Ovary (tissue), 9 donors: ENCODE measurements around the gene LRRC56. TPM values are rescaled to one million over a fixed set of nuclear protein-coding genes. Genes with fewer than 3 reads are reported as not detected.

Source experiments
- DNase-seq, 5 donors: peaks; one replicate each; pipeline ENCODE4 v3.0.0-alpha.2; 2019 to 2020
- H3K27ac ChIP-seq, 2 donors: fragments of 200-600 bp; one replicate each; pipeline versions ENCODE4 v1.5.1 to v1.8.0; 2019 to 2022
- H3K27me3 ChIP-seq: fragments of 200-600 bp; one replicate; pipeline ENCODE4 v1.8.0; 2022
- H3K36me3 ChIP-seq: fragments of 200-600 bp; sonication (generic); one replicate; pipeline ENCODE4 v1.5.1; 2019
- H3K4me1 ChIP-seq: one replicate; pipeline ENCODE4 v1.8.1; 2013; ENCODE audit warnings: mild to moderate bottlenecking, moderate library complexity; ENCODE audit not compliant: insufficient read depth
- H3K4me3 ChIP-seq: fragments of 200-600 bp; sonication (generic); one replicate; pipeline ENCODE4 v1.5.1; 2017
- H3K9me3 ChIP-seq, 2 donors: fragments of 200-600 bp in 1 of 2; sonication (generic) in 1 of 2; one replicate each; pipeline versions ENCODE4 v1.5.1 to v1.8.1; 2013 to 2019; ENCODE audit warnings: mild to moderate bottlenecking in 1 of 2, moderate library complexity in 1 of 2
- CTCF ChIP-seq, 3 donors: fragments of 450-650 bp in 2 of 3; fragments of 200-600 bp in 1 of 3; IDR thresholded peaks; one replicate each; pipeline versions ENCODE4 v1.5.1 to v1.8.0; 2016 to 2022; ENCODE audit warnings: antibody characterized with exemption in 3 of 3, mild to moderate bottlenecking in 1 of 3
- EP300 ChIP-seq: sonication (generic); formaldehyde crosslinking; IDR thresholded peaks from one replicate; pipeline ENCODE4 v1.6.1; 2017; ENCODE audit warnings: antibody characterized with exemption
- POLR2A ChIP-seq: fragments of 450-650 bp; IDR thresholded peaks from one replicate; pipeline ENCODE4 v1.6.1; 2017; ENCODE audit warnings: antibody characterized with exemption, mild to moderate bottlenecking, moderate library complexity
- WGBS, 3 donors: extraction: QIAGEN DNeasy Blood & Tissue Kit in 1 of 3; methylation state at CpG; one replicate each; pipeline versions ENCODE4 v1.1.5 to v1.1.7; 2013 to 2017; 5-methylcytosine and 5-hydroxymethylcytosine counted together
- intact Hi-C, 4 donors: fragments of 100-400 bp; cut with DNase I; formaldehyde crosslinking; loops; one replicate each; pipeline versions ENCODE4 v1.11.0 to v1.15.1; 2022 to 2023
- polyA plus RNA-seq, 2 donors: library from polyadenylated mRNA; stranded (reverse); fragments of 200-250 nt in 1 of 2; fragments of 350-450 nt in 1 of 2; fragmentation: Illumina TruSeq in 1 of 2; extraction: RNeasy Lipid Tissue Mini Kit (QIAGEN cat#74804) in 1 of 2; gene quantifications; one replicate each; pipeline ENCODE4 v1.2.3, GENCODE V29; 2013 to 2014
- total RNA-seq, 7 donors: library from RNA; depleted of rRNA in 2 of 7; stranded (reverse); fragments of >200 nt in 2 of 7; fragmentation: NEBNext Ultra II Directional in 3 of 7; extraction: Animal tissue kit (Norgen Biotek cat#: 25700) in 3 of 7; gene quantifications; one replicate each; pipeline versions ENCODE4 v1.1.0 to v1.2.4, GENCODE V29; 2016 to 2023
- donor health status: DM: no; HTN: no; CAD: no; lungs with moderate emphysema.
- donor health status: DM: no; HTN: no; CAD: no.
- donor health status: Bipolar disorder and iron deficiency.
- donor health status: DM: yes; HTN: yes; CAD: no.
- donor health status: DM: no; HTN: no; CAD: no.
- donor health status: DM: yes; HTN: yes; CAD: no.

The LRRC56 gene
- total and polyA plus RNA-seq, 9 donors = 0.60 to 6.2 (median 2.0) TPM; not detected in 1

DNA sequence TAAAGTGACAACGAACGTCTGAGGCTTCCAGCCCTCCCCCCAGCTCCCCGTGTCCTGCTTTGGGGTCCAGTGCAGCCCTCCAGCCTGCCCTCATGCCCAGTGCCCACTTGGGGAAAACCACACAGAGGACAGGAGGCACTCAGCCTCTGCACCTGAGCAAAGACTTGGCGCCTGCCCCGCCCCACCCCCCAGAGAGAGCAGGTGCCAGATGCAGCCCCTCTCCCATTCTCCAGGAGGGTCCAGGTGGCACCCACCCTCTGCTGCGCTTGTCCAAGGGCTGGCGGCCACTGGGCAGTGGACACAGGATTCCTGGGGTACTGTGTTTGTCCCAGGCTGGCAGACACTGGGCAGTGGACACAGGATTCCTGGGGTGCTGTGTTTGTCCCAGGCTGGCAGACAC, 46.0 kb upstream of the LRRC56 start:
- intact Hi-C loops = no loop called here
- H3K27me3 ChIP-seq = no peaks in the 10 kb centered on the region
- WGBS, 3 donors = 83 to 86% (median 83%) methylated on average over 5 to 7 of the region's 7 CpGs
- H3K36me3 ChIP-seq = no peaks in the 10 kb centered on the region
- no peak for DNase-seq
- TF ChIP-seq CTCF (IDR thresholded peaks at IDR 0.05) (no peak), EP300 (no peak), POLR2A (no peak)
- H3K27ac ChIP-seq = no peak overlapping the region
- H3K9me3 ChIP-seq = no peaks in the 10 kb centered on the region
- H3K4me1 ChIP-seq = peaks cover 3% of the 10 kb centered on the region
- H3K4me3 ChIP-seq = no peak overlapping the region

DNA sequence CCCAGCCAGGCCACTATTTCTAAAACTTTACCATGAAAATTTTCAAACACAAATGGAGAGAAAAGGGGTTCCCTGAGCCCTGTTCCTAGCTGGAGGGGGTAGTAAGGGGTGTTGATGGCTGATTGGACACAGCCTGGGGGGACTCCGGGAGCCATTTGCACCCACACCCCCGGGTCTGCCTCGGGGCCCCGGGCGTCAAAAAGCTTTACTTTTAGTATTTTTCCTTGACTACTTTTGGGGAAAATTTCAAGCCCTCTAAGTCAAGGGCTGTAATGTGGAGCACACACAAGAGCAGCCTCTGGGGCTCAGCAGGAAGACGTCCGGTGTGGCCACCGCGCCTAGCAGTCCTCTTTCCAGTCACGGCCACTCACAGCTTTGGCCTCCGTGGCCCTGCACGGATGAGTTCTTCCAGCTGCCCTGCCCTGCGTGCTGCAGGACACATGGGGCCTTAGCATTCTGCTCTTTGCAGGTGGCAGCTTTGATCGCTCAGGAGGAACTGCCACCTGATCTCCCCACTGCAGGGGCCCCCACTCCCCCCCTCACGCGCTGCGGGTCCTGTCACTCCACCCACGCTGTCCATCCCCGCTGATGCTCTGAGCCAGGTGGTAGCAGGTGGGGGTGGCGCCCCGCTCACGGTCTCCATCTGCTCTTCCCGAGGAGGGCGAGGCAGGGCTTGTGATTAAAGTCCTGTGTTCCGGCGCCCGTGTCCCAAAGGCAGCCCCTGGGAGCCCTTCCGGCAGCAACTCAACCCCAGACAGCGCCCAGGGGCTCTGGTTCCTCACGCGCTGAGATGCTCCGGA, 44.7 kb upstream of the LRRC56 start:
- Histone ChIP-seq H3K4me3 (no peak overlapping the region), H3K27ac (no peak overlapping the region), H3K27me3 (no peaks in the 10 kb centered on the region), H3K36me3 (no peaks in the 10 kb centered on the region), H3K4me1 (peaks cover 5% of the 10 kb centered on the region), H3K9me3 (no peaks in the 10 kb centered on the region)
- TF ChIP-seq EP300 (no peak), POLR2A (no peak), CTCF (IDR thresholded peaks at IDR 0.05) (no peak)
- intact Hi-C loops = no loop called here
- DNase-seq = no peak
- 74 to 75% (median 74%) methylated on average over 31 to 32 of the region's 32 CpGs for WGBS, 3 donors

DNA sequence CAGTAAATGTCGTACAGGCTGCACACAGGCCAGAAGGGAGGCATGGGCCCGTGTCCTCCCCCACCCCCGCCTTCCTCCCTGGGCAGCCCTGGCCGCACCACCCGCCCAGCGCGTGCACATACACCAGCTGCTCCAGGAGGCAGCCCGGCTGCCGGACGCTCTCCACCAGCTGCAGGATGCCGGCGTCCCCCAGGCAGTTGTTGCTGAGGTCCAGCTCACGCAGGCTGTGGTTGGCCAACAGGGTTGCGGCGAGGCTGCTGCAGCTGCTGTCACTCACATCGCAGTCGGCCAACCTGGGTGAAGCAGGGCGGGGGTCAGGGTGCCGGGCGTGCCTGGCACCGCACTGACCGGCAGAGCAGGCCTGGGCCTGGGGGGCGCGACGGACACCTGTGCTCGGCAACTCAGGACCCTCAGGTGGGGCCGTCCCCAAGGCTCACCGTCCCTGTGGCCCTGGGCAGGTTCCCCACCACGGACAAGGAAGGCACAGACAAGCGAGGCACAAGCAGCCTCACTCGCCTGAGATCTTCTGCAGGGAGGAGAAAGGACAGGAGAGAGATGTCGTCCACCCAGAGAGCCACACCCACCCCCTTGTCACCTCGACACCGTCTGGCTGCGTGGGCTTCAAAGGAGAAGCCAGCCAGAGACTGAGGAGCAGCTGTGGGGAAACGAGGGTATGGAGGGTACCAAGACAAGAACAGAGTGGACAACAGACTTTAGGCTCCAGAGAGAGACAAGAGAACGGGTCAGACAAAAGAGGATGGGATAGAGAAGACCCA, 42.4 kb upstream of the LRRC56 start:
- intact Hi-C loops = no loop called here
- H3K4me3 ChIP-seq = no peak overlapping the region
- WGBS, 3 donors = 49 to 72% (median 64%) methylated on average over 35 to 37 of the region's 37 CpGs
- no peaks in the 10 kb centered on the region for H3K27me3 ChIP-seq
- no peaks in the 10 kb centered on the region for H3K36me3 ChIP-seq
- TF ChIP-seq EP300 (no peak), POLR2A (no peak)
- no peaks in the 10 kb centered on the region for H3K9me3 ChIP-seq
- peak in 1 of 5 donors; percentile 34 for DNase-seq
- H3K4me1 ChIP-seq = peaks cover 5% of the 10 kb centered on the region
- no peak overlapping the region for H3K27ac ChIP-seq

DNA sequence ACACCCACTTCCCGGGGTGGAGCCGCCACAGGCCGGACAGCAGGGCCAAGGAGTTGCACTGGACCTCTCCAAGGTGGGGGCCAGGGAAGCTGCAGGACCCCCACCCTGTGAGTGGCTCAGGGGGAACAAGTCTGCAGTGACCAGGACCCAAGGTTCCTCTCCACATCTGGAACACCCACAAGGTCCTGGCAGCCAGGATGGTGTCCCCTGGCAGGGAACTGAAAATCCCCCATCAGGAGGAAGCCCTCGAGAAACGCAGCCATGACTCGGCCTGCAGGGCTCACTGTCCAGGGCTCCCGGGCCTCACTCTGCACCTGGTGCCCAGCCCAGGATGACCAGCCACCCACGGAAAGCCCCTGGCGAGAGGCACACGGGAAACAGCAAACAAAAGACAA, 41.8 kb upstream of the LRRC56 start:
- no peaks in the 10 kb centered on the region for H3K36me3 ChIP-seq

More for the DNA sequence above, 41.8 kb upstream of the LRRC56 start:
- TF ChIP-seq EP300 (no peak), CTCF (IDR thresholded peaks at IDR 0.05) (no peak), POLR2A (no peak)
- no peak overlapping the region for H3K4me3 ChIP-seq
- WGBS, 3 donors = 46 to 59% (median 51%) methylated on average over 10 of the region's 10 CpGs
- intact Hi-C loops = no loop called here
- no peaks in the 10 kb centered on the region for H3K27me3 ChIP-seq
- H3K9me3 ChIP-seq = no peaks in the 10 kb centered on the region
- peaks cover 5% of the 10 kb centered on the region for H3K4me1 ChIP-seq
- no peak overlapping the region for H3K27ac ChIP-seq
- DNase-seq = no peak
